Cortex of kidney (tissue), 1 donor: ENCODE data around the gene MISP3.
"Not testable (repeated sequence)": the region's sequence is repeated elsewhere in the genome, so short reads cannot be mapped to it uniquely, and the experiment has no call there.

Experiments
- DNase-seq: peaks from one replicate; lab custom pipeline; 2025; lab: John Stamatoyannopoulos, UW

The MISP3 gene

GRCh38 chr19:14072535-14073260 is at the start of gene MISP3:
MISP3 (plus strand) TSS chr19:14072786; CDS start chr19:14073310, 524 bp downstream.
- DNase-seq: no peak

GRCh38 chr19:14023404-14024235 is 49.0 kb upstream of the MISP3 start:
- no peak for DNase-seq

GRCh38 chr19:14026652-14027192 is 45.9 kb upstream of the MISP3 start:
- not testable (repeated sequence) for DNase-seq

- no peak for DNase-seq
Observed at GRCh38 chr19:14027856-14028450, 44.6 kb upstream of the MISP3 start, which contains the start of gene RLN3. RLN3 (plus strand) TSS chr19:14028148; CDS start chr19:14028205, 57 bp downstream.

- DNase-seq: no peak
Observed at GRCh38 chr19:14028901-14029300, 43.7 kb upstream of the MISP3 start.

GRCh38 chr19:14030997-14031718 is 41.4 kb upstream of the MISP3 start:
- DNase-seq: no peak

- DNase-seq: no peak
Observed at GRCh38 chr19:14031719-14032480, 40.7 kb upstream of the MISP3 start, which contains the start of gene IL27RA. IL27RA (plus strand) TSS chr19:14031762; CDS start chr19:14031873, 111 bp downstream.

GRCh38 chr19:14033946-14034345 is 38.6 kb upstream of the MISP3 start:
- DNase-seq: no peak

- DNase-seq: not testable (repeated sequence)
Observed at GRCh38 chr19:14035159-14035558, 37.4 kb upstream of the MISP3 start.

GRCh38 chr19:14035706-14036105 is 36.9 kb upstream of the MISP3 start:
- DNase-seq: no peak

GRCh38 chr19:14039181-14039580 is 33.4 kb upstream of the MISP3 start:
- DNase-seq: no peak

GRCh38 chr19:14042659-14043608 is 29.7 kb upstream of the MISP3 start:
- not testable (repeated sequence) for DNase-seq

- not testable (repeated sequence) for DNase-seq
Observed at GRCh38 chr19:14047866-14048265, 24.7 kb upstream of the MISP3 start.

GRCh38 chr19:14048443-14049153 is 24.0 kb upstream of the MISP3 start:
- no peak for DNase-seq

- no peak for DNase-seq
Observed at GRCh38 chr19:14050512-14050911, 22.1 kb upstream of the MISP3 start.

- not testable (repeated sequence) for DNase-seq
Observed at GRCh38 chr19:14050961-14051360, 21.6 kb upstream of the MISP3 start.

GRCh38 chr19:14051980-14052379 is 20.6 kb upstream of the MISP3 start:
- DNase-seq: no peak

GRCh38 chr19:14052470-14052869 is 20.1 kb upstream of the MISP3 start:
- DNase-seq: no peak

GRCh38 chr19:14053032-14053431 is 19.6 kb upstream of the MISP3 start:
- no peak for DNase-seq
